Gastrocnemius medialis (tissue), 4 donors: ENCODE data around the gene SPPL3.

Source experiments
- CTCF ChIP-seq, 5 experiments: fragments of 450-650 bp in 3 of 5; fragments of 200-600 bp in 2 of 5; sonication (generic) in 2 of 5; IDR thresholded peaks in 4 of 5; conservative IDR thresholded peaks in 1 of 5; 1 replicate in 4 of 5; 2 replicates in 1 of 5; pipeline ENCODE4 v1.5.1; 2016 to 2019; ENCODE audit warnings: antibody characterized with exemption in 5 of 5, mild to moderate bottlenecking in 3 of 5, moderate library complexity in 3 of 5
- POLR2A ChIP-seq, 2 donors: fragments of 450-650 bp; IDR thresholded peaks; one replicate each; pipeline ENCODE4 v1.6.1; 2017; ENCODE audit warnings: antibody characterized with exemption in 2 of 2, mild to moderate bottlenecking in 2 of 2, moderate library complexity in 2 of 2

- TF ChIP-seq POLR2A (IDR thresholded peaks at IDR 0.05) (no peak), CTCF (IDR thresholded peaks at IDR 0.05 in 4 of 5, conservative IDR thresholded peaks at IDR 0.05 in 1 of 5) (no peak)
Measured at GRCh38 chr12:120790114-120790513, 114.0 kb downstream of the SPPL3 start.
